Tibial nerve (tissue), 4 donors: ENCODE measurements around the gene EHF. TPM values are rescaled to one million over a fixed set of nuclear protein-coding genes. Genes with fewer than 3 reads are reported as not detected.

Experiments used
- DNase-seq, 2 donors: peaks; one replicate each; pipeline ENCODE4 v3.0.0-alpha.2; 2019; ENCODE audit warnings: low spot score in 2 of 2
- H3K27ac ChIP-seq, 4 donors: fragments of 200-600 bp; sonication (generic) in 3 of 4; one replicate each; pipeline ENCODE4 v1.5.1; 2017 to 2019; ENCODE audit warnings: mild to moderate bottlenecking in 1 of 4
- H3K27me3 ChIP-seq, 2 donors: fragments of 200-600 bp; sonication (generic) in 1 of 2; one replicate each; pipeline versions ENCODE4 v1.5.1 to v1.6.0; 2017 to 2019
- H3K36me3 ChIP-seq, 3 donors: fragments of 200-600 bp; sonication (generic); one replicate each; pipeline ENCODE4 v1.5.1; 2018 to 2019
- H3K4me1 ChIP-seq, 4 donors: fragments of 200-600 bp; sonication (generic) in 3 of 4; one replicate each; pipeline ENCODE4 v1.5.1; 2017 to 2019
- H3K4me3 ChIP-seq, 4 donors: fragments of 200-600 bp; sonication (generic) in 3 of 4; one replicate each; pipeline ENCODE4 v1.5.1; 2017 to 2019; ENCODE audit warnings: mild to moderate bottlenecking in 1 of 4, moderate library complexity in 1 of 4
- H3K9me3 ChIP-seq, 4 donors: fragments of 200-600 bp; sonication (generic) in 3 of 4; one replicate each; pipeline ENCODE4 v1.5.1; 2017 to 2019
- EP300 ChIP-seq, 2 donors: sonication (generic); formaldehyde crosslinking; IDR thresholded peaks; one replicate each; pipeline ENCODE4 v1.6.1; 2017; ENCODE audit warnings: antibody characterized with exemption in 2 of 2, mild to moderate bottlenecking in 1 of 2
- POLR2A ChIP-seq, 2 donors: fragments of 450-650 bp; IDR thresholded peaks; one replicate each; pipeline ENCODE4 v1.6.1; 2017; ENCODE audit warnings: antibody characterized with exemption in 2 of 2, mild to moderate bottlenecking in 2 of 2, moderate library complexity in 2 of 2
- WGBS, 2 donors: methylation state at CpG; one replicate each; pipeline ENCODE4 v1.1.5; 2018; 5-methylcytosine and 5-hydroxymethylcytosine counted together
- total RNA-seq, 4 donors: library from RNA; depleted of rRNA; stranded (reverse); fragments of >200 nt; gene quantifications; one replicate each; pipeline ENCODE4 v1.1.0, GENCODE V29; 2016
- TF ChIP-seq, protein P1 (sequence below), 5 experiments: fragments of 200-600 bp in 3 of 5; fragments of 450-650 bp in 2 of 5; sonication (generic) in 3 of 5; IDR thresholded peaks; one replicate each; pipeline ENCODE4 v1.5.1; 2016 to 2019; ENCODE audit warnings: antibody characterized with exemption in 5 of 5, mild to moderate bottlenecking in 3 of 5, moderate library complexity in 2 of 5

The EHF gene
- total RNA-seq, 4 donors from 2014 or later = 0.22 TPM; not detected in 3

DNA sequence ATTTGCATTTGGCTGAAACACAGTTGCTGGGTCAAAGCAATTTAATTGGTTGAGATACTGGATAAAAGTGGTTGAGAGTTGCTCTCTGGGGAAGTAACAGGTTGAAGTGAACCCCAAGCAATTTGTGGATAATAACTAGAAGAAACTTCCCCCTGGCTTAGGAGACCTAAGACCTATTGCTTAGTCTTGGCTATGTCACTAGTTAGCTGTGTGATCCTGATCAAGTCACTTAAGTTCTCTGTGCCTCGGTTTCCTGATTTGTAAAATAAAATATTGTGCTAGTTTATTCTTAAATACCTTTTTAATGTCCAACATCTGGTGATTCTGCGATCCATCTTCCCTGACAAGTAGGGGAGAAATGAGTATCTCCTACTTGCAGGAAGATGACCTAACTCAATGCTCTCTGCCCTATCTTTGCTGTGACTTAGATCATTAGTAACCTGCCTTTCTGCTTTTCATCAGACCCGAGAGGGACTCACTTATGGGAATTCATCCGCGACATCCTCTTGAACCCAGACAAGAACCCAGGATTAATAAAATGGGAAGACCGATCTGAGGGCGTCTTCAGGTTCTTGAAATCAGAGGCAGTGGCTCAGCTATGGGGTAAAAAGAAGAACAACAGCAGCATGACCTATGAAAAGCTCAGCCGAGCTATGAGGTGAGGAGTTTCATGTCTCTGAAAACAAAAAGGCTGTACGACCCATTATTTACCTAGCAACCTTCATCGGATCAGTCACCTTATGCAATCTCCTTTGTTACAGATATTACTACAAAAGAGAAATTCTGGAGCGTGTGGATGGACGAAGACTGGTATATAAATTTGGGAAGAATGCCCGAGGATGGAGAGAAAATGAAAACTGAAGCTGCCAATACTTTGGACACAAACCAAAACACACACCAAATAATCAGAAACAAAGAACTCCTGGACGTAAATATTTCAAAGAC lies 37.5 kb downstream of the EHF start:
- no peak for DNase-seq
- Histone ChIP-seq H3K4me1 (peaks cover 0 to 17% (median 3%) of the 10 kb centered on the region in 4 donors), H3K9me3 (no peaks in the 10 kb centered on the region), H3K36me3 (no peaks in the 10 kb centered on the region), H3K27ac (no peak overlapping the region), H3K27me3 (peaks cover 0 to 3% of the 10 kb centered on the region in 2 donors), H3K4me3 (no peak overlapping the region)
- TF ChIP-seq, protein P1, sequence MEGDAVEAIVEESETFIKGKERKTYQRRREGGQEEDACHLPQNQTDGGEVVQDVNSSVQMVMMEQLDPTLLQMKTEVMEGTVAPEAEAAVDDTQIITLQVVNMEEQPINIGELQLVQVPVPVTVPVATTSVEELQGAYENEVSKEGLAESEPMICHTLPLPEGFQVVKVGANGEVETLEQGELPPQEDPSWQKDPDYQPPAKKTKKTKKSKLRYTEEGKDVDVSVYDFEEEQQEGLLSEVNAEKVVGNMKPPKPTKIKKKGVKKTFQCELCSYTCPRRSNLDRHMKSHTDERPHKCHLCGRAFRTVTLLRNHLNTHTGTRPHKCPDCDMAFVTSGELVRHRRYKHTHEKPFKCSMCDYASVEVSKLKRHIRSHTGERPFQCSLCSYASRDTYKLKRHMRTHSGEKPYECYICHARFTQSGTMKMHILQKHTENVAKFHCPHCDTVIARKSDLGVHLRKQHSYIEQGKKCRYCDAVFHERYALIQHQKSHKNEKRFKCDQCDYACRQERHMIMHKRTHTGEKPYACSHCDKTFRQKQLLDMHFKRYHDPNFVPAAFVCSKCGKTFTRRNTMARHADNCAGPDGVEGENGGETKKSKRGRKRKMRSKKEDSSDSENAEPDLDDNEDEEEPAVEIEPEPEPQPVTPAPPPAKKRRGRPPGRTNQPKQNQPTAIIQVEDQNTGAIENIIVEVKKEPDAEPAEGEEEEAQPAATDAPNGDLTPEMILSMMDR (IDR thresholded peaks at IDR 0.05) = no peak
- TF ChIP-seq POLR2A (IDR thresholded peaks at IDR 0.05) (no peak), EP300 (IDR thresholded peaks at IDR 0.05) (no peak)
- 84 to 85% methylated on average over 14 of the region's 14 CpGs for WGBS, 2 donors

DNA sequence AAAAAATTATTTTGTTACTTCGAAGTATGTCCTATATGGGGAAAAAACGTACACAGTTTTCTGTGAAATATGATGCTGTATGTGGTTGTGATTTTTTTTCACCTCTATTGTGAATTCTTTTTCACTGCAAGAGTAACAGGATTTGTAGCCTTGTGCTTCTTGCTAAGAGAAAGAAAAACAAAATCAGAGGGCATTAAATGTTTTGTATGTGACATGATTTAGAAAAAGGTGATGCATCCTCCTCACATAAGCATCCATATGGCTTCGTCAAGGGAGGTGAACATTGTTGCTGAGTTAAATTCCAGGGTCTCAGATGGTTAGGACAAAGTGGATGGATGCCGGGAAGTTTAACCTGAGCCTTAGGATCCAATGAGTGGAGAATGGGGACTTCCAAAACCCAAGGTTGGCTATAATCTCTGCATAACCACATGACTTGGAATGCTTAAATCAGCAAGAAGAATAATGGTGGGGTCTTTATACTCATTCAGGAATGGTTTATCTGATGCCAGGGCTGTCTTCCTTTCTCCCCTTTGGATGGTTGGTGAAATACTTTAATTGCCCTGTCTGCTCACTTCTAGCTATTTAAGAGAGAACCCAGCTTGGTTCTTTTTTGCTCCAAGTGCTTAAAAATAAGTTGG lies 38.3 kb downstream of the EHF start:
- WGBS, 2 donors = 81 to 88% methylated on average over 4 of the region's 4 CpGs
- DNase-seq = no peak
- H3K4me1 ChIP-seq = peaks cover 0 to 10% (median 2%) of the 10 kb centered on the region in 4 donors
- no peak overlapping the region for H3K4me3 ChIP-seq
- H3K27ac ChIP-seq = no peak overlapping the region
- TF ChIP-seq POLR2A (IDR thresholded peaks at IDR 0.05) (no peak), EP300 (IDR thresholded peaks at IDR 0.05) (no peak)
- TF ChIP-seq, protein P1 (IDR thresholded peaks at IDR 0.05) = no peak
- no peaks in the 10 kb centered on the region for H3K36me3 ChIP-seq
- H3K27me3 ChIP-seq = peaks cover 0 to 3% of the 10 kb centered on the region in 2 donors
- no peaks in the 10 kb centered on the region for H3K9me3 ChIP-seq

DNA sequence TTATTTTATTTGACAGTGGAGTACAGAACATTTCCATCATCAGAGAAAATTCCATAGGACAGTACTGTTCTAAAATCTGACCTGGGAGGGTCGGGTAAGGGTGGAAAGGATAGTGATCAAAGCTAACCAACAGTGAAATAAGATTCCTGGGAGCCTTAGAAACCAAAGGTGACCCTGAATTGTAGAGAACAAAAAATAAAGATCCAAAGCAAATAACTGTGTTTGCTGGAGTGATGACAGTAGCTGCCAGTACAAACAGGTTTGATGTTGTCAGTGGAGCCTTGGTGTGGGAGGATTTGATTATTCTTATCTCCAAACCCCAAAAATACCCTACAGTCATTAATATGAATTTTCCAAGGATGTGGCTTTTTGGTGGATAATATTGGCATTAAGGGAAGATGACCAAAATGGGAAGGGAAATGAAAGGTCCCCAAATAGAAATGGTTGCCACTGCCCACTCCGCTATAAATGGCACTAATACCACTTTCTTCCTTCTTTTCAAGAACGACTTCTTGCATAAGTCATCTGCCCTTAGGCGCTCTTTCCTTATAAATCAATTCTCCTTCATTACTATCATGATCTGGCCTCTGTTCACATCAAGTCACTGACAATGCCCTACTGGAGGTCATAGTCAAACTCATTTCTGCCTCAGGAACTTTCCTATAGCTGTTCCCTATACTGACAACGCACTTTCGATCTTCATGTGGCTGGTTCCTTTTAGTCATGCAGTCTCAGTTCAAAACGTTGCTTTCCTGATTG lies 44.4 kb downstream of the EHF start:
- TF ChIP-seq EP300 (IDR thresholded peaks at IDR 0.05) (no peak), POLR2A (IDR thresholded peaks at IDR 0.05) (no peak)
- TF ChIP-seq, protein P1 (IDR thresholded peaks at IDR 0.05) = no peak
- no peaks in the 10 kb centered on the region for H3K9me3 ChIP-seq
- peaks cover 0 to 3% of the 10 kb centered on the region in 2 donors for H3K27me3 ChIP-seq
- H3K36me3 ChIP-seq = no peaks in the 10 kb centered on the region
- no peak overlapping the region for H3K4me3 ChIP-seq
- 70 to 80% methylated on average over 7 of the region's 7 CpGs for WGBS, 2 donors
- H3K4me1 ChIP-seq = no peaks in the 10 kb centered on the region
- H3K27ac ChIP-seq = no peak overlapping the region
- no peak for DNase-seq

DNA sequence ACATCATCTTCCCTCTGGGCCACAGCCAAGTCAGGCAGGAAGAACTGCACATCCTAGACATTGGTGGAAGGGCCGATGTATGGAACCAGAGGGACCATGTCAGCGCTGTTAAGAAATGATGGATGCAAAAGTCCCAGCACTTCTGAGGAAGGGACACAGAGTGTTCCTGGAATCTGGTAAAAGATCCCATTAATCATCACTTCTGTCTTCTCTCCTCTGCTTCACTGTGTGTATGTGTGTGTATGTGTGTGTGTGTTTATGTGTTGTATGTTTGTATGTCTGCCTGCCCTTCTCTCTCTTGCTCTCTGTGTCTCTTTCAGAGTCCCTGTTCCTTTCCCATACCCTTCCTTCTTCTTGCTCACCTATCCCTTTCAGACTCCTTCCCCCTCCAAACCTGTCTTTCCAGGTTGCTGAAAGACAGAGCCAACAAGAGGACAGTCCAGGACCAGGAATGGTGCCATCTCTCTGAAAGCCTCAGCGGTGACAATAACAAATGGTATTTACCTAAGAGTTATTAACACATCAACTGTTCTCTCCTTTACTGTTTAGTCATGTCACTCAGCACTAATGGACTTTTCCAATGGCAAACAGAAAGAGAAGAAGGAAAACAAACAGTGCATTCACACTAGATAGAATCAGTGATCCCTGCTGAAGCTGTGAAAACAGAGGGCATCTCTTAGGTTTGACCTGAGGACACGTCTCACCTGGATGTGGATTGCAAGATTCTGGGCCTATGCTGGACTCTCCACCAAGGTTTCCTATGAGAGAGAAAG lies 47.1 kb downstream of the EHF start:
- Histone ChIP-seq H3K36me3 (no peaks in the 10 kb centered on the region), H3K4me3 (no peak overlapping the region), H3K27ac (no peak overlapping the region), H3K27me3 (no peaks in the 10 kb centered on the region), H3K9me3 (no peaks in the 10 kb centered on the region), H3K4me1 (no peaks in the 10 kb centered on the region)
- no peak for DNase-seq
- WGBS, 2 donors = 87 to 93% methylated on average over 4 of the region's 4 CpGs
- TF ChIP-seq EP300 (IDR thresholded peaks at IDR 0.05) = no peak
- TF ChIP-seq, protein P1 (IDR thresholded peaks at IDR 0.05) = no peak
- no peak for TF ChIP-seq POLR2A (IDR thresholded peaks at IDR 0.05)
